Measurements from ENCODE around the gene MYH11.

The MYH11 gene

GRCh38 chr16:15749371-15749770 is 107.5 kb downstream of the MYH11 start:
- no peak overlapping the region for H3K27ac ChIP-seq
- H3K36me3 ChIP-seq = no peaks in the 10 kb centered on the region
- H3K9me3 ChIP-seq = no peaks in the 10 kb centered on the region
- H3K27me3 ChIP-seq = no peaks in the 10 kb centered on the region
- H3K4me1 ChIP-seq (ENCODE audit: control insufficient read depth in 1 of 2, insufficient read depth in 1 of 2, low read depth in 1 of 2, low read length in 1 of 2) = no peaks in the 10 kb centered on the region
- no peak overlapping the region for H3K4me3 ChIP-seq (ENCODE audit: low read depth in 1 of 2, low read length in 1 of 2)
- TF ChIP-seq CTCF (IDR thresholded peaks at IDR 0.05) = no peak

- Histone ChIP-seq H3K27me3 (no peaks in the 10 kb centered on the region), H3K4me1 (ENCODE audit: control insufficient read depth in 1 of 2, insufficient read depth in 1 of 2, low read depth in 1 of 2, low read length in 1 of 2) (no peaks in the 10 kb centered on the region), H3K27ac (no peak overlapping the region), H3K4me3 (ENCODE audit: low read depth in 1 of 2, low read length in 1 of 2) (no peak overlapping the region), H3K9me3 (no peaks in the 10 kb centered on the region), H3K36me3 (peaks cover 6% of the 10 kb centered on the region)
- TF ChIP-seq CTCF (IDR thresholded peaks at IDR 0.05) = no peak
Measured at GRCh38 chr16:15748654-15749053, 108.2 kb downstream of the MYH11 start.

DNA sequence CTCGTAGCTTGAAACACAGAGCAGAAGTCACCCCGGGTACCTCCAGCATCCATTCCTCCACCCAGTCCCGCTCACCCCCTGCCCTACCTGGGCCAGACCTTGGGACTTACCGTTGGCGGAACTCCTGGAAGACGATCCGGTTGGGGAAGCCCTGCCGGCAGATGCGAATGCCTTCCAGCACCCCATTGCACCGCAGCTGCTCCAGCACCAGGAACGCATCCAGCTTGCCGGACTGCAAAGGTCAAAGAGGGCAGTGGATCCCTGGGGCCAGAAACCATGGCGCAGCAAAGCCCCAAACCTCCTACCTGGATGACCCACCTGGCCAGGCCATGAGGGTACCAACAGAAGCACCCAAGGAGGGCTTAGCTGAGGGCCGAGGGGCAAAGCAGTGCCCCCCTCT is 108.9 kb downstream of the MYH11 start:
- TF ChIP-seq CTCF (IDR thresholded peaks at IDR 0.05) = no peak
- H3K9me3 ChIP-seq = no peaks in the 10 kb centered on the region

DNA sequence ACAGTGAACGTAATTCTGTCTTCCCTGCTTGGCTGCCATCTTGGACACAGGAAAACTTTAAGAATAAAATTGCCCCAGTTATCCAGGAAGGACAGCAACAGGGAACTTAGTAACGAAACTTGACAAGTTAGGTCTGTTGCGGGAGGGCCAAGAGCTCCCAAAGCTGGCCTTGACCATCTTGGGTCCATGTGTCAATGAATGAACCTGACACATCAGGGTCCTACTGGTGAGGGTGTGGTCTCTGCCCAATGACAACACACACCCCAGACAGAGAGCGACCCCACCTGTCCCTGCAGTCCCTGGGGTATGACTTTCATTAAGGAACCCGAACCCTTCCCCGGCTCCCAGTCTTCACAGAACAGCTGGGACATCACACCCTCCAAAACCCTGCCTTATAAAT is 110.5 kb downstream of the MYH11 start:
- H3K4me1 ChIP-seq (ENCODE audit: control insufficient read depth in 1 of 2, insufficient read depth in 1 of 2, low read depth in 1 of 2, low read length in 1 of 2) = no peaks in the 10 kb centered on the region
- H3K9me3 ChIP-seq = no peaks in the 10 kb centered on the region
- no peaks in the 10 kb centered on the region for H3K27me3 ChIP-seq
- H3K27ac ChIP-seq = no peak overlapping the region
- no peak for TF ChIP-seq CTCF (IDR thresholded peaks at IDR 0.05)
- peaks cover 14% of the 10 kb centered on the region for H3K36me3 ChIP-seq
- H3K4me3 ChIP-seq (ENCODE audit: low read depth in 1 of 2, low read length in 1 of 2) = no peak overlapping the region

More for the DNA sequence above, 108.9 kb downstream of the MYH11 start:
- no peaks in the 10 kb centered on the region for H3K27me3 ChIP-seq
- no peaks in the 10 kb centered on the region for H3K4me1 ChIP-seq (ENCODE audit: control insufficient read depth in 1 of 2, insufficient read depth in 1 of 2, low read depth in 1 of 2, low read length in 1 of 2)
- no peak overlapping the region for H3K27ac ChIP-seq
- peaks cover 12% of the 10 kb centered on the region for H3K36me3 ChIP-seq
- no peak overlapping the region for H3K4me3 ChIP-seq (ENCODE audit: low read depth in 1 of 2, low read length in 1 of 2)

GRCh38 chr16:15743657-15744056 is 113.2 kb downstream of the MYH11 start:
- H3K4me1 ChIP-seq (ENCODE audit: control insufficient read depth in 1 of 2, insufficient read depth in 1 of 2, low read depth in 1 of 2, low read length in 1 of 2) = no peaks in the 10 kb centered on the region
- no peak overlapping the region for H3K4me3 ChIP-seq (ENCODE audit: low read depth in 1 of 2, low read length in 1 of 2)
- no peak overlapping the region for H3K27ac ChIP-seq
- H3K27me3 ChIP-seq = no peaks in the 10 kb centered on the region
- no peak for TF ChIP-seq CTCF (IDR thresholded peaks at IDR 0.05)
- peaks cover 21% of the 10 kb centered on the region for H3K36me3 ChIP-seq
- H3K9me3 ChIP-seq = no peaks in the 10 kb centered on the region

DNA sequence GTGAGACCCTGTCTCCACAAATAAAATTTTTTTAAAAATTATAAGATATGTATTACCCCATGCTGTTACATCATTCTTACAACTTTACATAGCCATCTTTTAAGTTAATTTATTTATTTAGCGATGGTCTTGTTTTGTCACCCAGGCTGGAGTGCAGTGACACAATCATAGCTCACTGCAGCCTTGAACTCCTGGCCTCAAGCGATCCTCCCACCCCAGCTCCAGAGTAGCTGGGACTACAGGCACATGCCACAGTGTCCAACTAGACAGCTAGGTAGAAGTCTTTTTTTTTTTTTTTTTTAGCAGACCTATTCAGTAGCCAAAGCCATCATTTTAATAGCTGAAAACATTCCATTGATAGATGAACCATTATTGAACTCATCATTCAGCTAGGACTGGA is 114.1 kb downstream of the MYH11 start:
- Histone ChIP-seq H3K36me3 (peaks cover 25% of the 10 kb centered on the region), H3K9me3 (no peaks in the 10 kb centered on the region), H3K4me1 (ENCODE audit: control insufficient read depth in 1 of 2, insufficient read depth in 1 of 2, low read depth in 1 of 2, low read length in 1 of 2) (no peaks in the 10 kb centered on the region), H3K27ac (no peak overlapping the region), H3K4me3 (ENCODE audit: low read depth in 1 of 2, low read length in 1 of 2) (no peak overlapping the region), H3K27me3 (no peaks in the 10 kb centered on the region)
- TF ChIP-seq CTCF (IDR thresholded peaks at IDR 0.05) = no peak
